GM12875 (cell line): ENCODE measurements around the gene OVCA2.
A peak's percentile ranks its signal among the peaks of the same experiment; 100 is the strongest.

Experiments used
- H3K4me3 ChIP-seq: one replicate; pipeline ENCODE4 v1.5.1; 2011; ENCODE audit warnings: low read depth, low read length, control low read depth
- TF ChIP-seq, protein P1 (sequence below): IDR thresholded peaks from 2 replicates; pipeline ENCODE4 v1.5.1; 2011; ENCODE audit warnings: low read depth, mild to moderate bottlenecking, control low read depth, inconsistent platforms, low read length, moderate library complexity, borderline replicate concordance; ENCODE audit not compliant: insufficient read depth

The OVCA2 gene

DNA sequence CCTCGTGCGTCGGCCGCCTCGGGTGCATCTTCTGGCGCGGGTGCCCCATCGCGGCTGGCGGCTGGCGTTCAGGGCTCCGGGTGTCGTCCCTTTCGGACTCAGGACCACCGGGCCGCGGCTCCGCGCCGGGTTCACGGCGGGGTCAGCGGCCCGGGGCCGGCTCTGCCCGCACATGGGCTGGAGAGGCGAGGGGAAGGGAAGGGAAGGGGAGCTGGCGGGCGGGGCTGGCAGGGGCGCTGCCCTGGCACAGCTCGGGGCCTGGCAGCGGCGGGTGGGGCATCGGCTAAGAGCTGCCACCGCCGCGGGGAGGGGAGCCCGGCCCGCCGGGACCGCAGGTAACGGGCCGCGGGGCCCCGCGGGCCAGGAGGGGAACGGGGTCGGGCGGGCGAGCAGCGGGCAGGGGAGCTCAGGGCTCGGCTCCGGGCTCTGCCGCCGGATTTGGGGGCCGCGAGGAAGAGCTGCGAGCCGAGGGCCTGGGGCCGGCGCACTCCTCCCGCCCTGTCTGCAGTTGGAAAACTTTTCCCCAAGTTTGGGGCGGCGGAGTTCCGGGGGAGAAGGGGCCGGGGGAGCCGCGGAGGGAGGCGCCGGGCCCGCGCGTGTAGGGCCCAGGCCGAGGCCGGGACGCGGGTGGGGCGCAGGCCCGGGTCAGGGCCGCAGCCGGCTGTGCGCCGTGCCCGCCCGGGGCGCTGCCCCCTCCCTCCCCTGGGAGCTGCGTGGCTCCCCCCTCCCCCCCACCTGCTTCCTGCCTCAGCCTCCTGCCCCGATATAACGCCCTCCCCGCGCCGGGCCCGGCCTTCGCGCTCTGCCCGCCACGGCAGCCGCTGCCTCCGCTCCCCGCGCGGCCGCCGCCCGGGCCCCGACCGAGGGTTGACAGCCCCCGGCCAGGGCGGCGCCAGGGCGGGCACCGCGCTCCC lies 13.7 kb downstream of the OVCA2 start:
- TF ChIP-seq, protein P1, sequence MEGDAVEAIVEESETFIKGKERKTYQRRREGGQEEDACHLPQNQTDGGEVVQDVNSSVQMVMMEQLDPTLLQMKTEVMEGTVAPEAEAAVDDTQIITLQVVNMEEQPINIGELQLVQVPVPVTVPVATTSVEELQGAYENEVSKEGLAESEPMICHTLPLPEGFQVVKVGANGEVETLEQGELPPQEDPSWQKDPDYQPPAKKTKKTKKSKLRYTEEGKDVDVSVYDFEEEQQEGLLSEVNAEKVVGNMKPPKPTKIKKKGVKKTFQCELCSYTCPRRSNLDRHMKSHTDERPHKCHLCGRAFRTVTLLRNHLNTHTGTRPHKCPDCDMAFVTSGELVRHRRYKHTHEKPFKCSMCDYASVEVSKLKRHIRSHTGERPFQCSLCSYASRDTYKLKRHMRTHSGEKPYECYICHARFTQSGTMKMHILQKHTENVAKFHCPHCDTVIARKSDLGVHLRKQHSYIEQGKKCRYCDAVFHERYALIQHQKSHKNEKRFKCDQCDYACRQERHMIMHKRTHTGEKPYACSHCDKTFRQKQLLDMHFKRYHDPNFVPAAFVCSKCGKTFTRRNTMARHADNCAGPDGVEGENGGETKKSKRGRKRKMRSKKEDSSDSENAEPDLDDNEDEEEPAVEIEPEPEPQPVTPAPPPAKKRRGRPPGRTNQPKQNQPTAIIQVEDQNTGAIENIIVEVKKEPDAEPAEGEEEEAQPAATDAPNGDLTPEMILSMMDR = no peak
- peak overlapping the region; percentile 93 for H3K4me3 ChIP-seq

DNA sequence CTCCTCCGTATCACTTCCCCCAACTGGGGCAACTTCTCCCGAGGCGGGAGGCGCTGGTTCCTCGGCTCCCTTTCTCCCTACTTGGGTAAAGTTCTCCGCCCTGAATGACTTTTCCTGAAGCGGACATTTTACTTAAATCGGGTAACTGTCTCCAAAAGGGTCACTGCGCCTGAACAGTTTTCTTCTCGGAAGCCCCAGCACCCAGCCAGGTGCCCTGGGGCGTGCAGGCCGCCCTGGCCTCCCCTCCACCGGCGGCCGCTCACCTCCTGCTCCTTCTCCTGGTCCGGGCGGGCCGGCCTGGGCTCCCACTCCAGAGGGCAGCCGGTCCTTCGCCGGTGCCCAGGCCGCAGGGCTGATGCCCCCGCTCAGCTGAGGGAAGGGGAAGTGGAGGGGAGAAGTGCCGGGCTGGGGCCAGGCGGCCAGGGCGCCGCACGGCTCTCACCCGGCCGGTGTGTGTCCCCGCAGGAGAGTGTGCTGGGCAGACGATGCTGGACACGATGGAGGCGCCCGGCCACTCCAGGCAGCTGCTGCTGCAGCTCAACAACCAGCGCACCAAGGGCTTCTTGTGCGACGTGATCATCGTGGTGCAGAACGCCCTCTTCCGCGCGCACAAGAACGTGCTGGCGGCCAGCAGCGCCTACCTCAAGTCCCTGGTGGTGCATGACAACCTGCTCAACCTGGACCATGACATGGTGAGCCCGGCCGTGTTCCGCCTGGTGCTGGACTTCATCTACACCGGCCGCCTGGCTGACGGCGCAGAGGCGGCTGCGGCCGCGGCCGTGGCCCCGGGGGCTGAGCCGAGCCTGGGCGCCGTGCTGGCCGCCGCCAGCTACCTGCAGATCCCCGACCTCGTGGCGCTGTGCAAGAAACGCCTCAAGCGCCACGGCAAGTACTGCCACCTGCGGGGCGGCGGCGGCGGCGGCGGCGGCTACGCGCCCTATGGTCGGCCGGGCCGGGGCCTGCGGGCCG lies 14.7 kb downstream of the OVCA2 start:
- H3K4me3 ChIP-seq = peak overlapping the region; percentile 93
- TF ChIP-seq, protein P1 = peak; percentile 31; the same call in 1 of the 2 replicates

DNA sequence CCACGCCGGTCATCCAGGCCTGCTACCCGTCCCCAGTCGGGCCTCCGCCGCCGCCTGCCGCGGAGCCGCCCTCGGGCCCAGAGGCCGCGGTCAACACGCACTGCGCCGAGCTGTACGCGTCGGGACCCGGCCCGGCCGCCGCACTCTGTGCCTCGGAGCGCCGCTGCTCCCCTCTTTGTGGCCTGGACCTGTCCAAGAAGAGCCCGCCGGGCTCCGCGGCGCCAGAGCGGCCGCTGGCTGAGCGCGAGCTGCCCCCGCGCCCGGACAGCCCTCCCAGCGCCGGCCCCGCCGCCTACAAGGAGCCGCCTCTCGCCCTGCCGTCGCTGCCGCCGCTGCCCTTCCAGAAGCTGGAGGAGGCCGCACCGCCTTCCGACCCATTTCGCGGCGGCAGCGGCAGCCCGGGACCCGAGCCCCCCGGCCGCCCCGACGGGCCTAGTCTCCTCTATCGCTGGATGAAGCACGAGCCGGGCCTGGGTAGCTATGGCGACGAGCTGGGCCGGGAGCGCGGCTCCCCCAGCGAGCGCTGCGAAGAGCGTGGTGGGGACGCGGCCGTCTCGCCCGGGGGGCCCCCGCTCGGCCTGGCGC lies 15.4 kb downstream of the OVCA2 start:
- peak overlapping the region; percentile 93 for H3K4me3 ChIP-seq
- TF ChIP-seq, protein P1 = no peak

DNA sequence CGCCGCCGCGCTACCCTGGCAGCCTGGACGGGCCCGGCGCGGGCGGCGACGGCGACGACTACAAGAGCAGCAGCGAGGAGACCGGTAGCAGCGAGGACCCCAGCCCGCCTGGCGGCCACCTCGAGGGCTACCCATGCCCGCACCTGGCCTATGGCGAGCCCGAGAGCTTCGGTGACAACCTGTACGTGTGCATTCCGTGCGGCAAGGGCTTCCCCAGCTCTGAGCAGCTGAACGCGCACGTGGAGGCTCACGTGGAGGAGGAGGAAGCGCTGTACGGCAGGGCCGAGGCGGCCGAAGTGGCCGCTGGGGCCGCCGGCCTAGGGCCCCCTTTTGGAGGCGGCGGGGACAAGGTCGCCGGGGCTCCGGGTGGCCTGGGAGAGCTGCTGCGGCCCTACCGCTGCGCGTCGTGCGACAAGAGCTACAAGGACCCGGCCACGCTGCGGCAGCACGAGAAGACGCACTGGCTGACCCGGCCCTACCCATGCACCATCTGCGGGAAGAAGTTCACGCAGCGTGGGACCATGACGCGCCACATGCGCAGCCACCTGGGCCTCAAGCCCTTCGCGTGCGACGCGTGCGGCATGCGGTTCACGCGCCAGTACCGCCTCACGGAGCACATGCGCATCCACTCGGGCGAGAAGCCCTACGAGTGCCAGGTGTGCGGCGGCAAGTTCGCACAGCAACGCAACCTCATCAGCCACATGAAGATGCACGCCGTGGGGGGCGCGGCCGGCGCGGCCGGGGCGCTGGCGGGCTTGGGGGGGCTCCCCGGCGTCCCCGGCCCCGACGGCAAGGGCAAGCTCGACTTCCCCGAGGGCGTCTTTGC lies 16.2 kb downstream of the OVCA2 start:
- TF ChIP-seq, protein P1 = no peak
- H3K4me3 ChIP-seq = peak overlapping the region; percentile 93

DNA sequence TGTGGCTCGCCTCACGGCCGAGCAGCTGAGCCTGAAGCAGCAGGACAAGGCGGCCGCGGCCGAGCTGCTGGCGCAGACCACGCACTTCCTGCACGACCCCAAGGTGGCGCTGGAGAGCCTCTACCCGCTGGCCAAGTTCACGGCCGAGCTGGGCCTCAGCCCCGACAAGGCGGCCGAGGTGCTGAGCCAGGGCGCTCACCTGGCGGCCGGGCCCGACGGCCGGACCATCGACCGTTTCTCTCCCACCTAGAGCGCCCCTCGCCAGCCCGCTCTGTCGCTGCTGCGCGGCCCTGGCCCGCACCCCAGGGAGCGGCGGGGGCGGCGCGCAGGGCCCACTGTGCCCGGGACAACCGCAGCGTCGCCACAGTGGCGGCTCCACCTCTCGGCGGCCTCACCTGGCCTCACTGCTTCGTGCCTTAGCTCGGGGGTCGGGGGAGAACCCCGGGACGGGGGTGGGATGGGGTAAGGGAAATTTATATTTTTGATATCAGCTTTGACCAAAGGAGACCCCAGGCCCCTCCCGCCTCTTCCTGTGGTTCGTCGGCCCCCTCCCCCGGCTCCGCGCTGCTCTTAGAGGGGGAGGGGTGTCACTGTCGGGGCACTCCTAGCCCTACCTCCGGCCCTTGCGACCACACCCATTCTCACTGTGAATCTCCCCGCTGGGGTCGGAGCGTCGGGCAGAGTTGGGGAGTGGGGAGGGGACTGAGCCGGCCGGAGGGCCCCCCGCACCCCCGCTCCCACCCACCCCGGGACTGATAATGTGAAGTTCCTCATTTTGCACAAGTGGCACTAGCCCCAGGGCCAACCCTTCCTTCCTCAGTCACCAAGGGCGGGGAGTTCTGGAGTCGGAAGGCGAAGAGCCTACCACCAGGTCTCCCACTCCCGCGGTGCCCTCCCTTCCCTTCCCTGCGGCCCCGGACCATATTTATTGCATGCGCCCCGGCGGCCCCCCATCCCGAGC lies 17.0 kb downstream of the OVCA2 start:
- H3K4me3 ChIP-seq = peak overlapping the region; percentile 93

More for the DNA sequence above, 17.0 kb downstream of the OVCA2 start:
- TF ChIP-seq, protein P1 = peak; percentile 95
